ENCODE measurements around the gene MSL1. TPM values are rescaled to one million over a fixed set of nuclear protein-coding genes. Genes with fewer than 3 reads are reported as not detected.

The MSL1 gene
- total and polyA plus RNA-seq, 2 of the 13 experiments (the other 11 are each of a cell fraction or from before 2014, with no cell fraction given), result 63.8 to 88.5 TPM

GRCh38 chr17:40098846-40099618 is 22.7 kb upstream of the MSL1 start (continued):
- TF ChIP-seq AGO1 (IDR thresholded peaks at IDR 0.05; ENCODE audit: low read depth, low read length, poor library complexity, severe bottlenecking), result peak; percentile 83
- no peak for TF ChIP-seq ZNF10 (CRISPR knock-in tag; IDR thresholded peaks at IDR 0.05; ENCODE audit: borderline replicate concordance, low read depth)
- peak; percentile 92 for TF ChIP-seq TMF1 (CRISPR knock-in tag; IDR thresholded peaks at IDR 0.05; ENCODE audit: low read depth)
- peak; percentile 82; the same call in 1 of the 2 replicates for TF ChIP-seq HMG20B (CRISPR knock-in tag; conservative IDR thresholded peaks at IDR 0.05)
- TF ChIP-seq POLR2G (IDR thresholded peaks at IDR 0.05; ENCODE audit: low read depth, low read length), result peak; percentile 63; the same call in 1 of the 2 replicates
- TF ChIP-seq POLR2AphosphoS2 (IDR thresholded peaks at IDR 0.05; ENCODE audit: low read depth, low read length), result peak; percentile 80; the same call in 1 of the 2 replicates
- TF ChIP-seq NFKB2 (CRISPR knock-in tag; IDR thresholded peaks at IDR 0.05; ENCODE audit: borderline replicate concordance), result peak; percentile 99; the same call in 1 of the 2 replicates
- TF ChIP-seq TRIM24 (CRISPR knock-in tag; IDR thresholded peaks at IDR 0.05), result no peak
- no peak for TF ChIP-seq ZNF576 (CRISPR knock-in tag; IDR thresholded peaks at IDR 0.05)
- peak; percentile 38; the same call in 1 of the 2 replicates for TF ChIP-seq GABPA (IDR thresholded peaks at IDR 0.05; ENCODE audit: low read depth, low read length)
- peak; percentile 79 for TF ChIP-seq GABPA (CRISPR knock-in tag; IDR thresholded peaks at IDR 0.05; ENCODE audit: low read depth)
- peak; percentile 33; the same call in 1 of the 2 replicates for TF ChIP-seq HNF4G (IDR thresholded peaks at IDR 0.05; ENCODE audit: borderline replicate concordance, low read depth, low read length)
- peak; percentile 54; the same call in 1 of the 2 replicates for TF ChIP-seq HNF4G (CRISPR knock-in tag; IDR thresholded peaks at IDR 0.05; ENCODE audit: borderline replicate concordance, low read depth)
- no peak for TF ChIP-seq SMARCE1 (IDR thresholded peaks at IDR 0.05; ENCODE audit: borderline replicate concordance)
- TF ChIP-seq REL (CRISPR knock-in tag; conservative IDR thresholded peaks at IDR 0.05), result peak; percentile 93
- TF ChIP-seq RERE (CRISPR knock-in tag; IDR thresholded peaks at IDR 0.05; ENCODE audit: low read depth), result peak; percentile 91
- peak; percentile 94 for TF ChIP-seq ESRRA (CRISPR knock-in tag; IDR thresholded peaks at IDR 0.05; ENCODE audit: low read depth)
- TF ChIP-seq MATR3 (CRISPR knock-in tag; IDR thresholded peaks at IDR 0.05), result no peak
- peak; percentile 95 for TF ChIP-seq ZNF552 (CRISPR knock-in tag; IDR thresholded peaks at IDR 0.05; ENCODE audit: borderline replicate concordance)
- peak; percentile 93; the same call in 1 of the 2 replicates for TF ChIP-seq SMAD3 (CRISPR knock-in tag; IDR thresholded peaks at IDR 0.05)
- TF ChIP-seq MLXIP (CRISPR knock-in tag; IDR thresholded peaks at IDR 0.05; ENCODE audit: borderline replicate concordance), result 0 out of 2 replicates have a peak, but pooled peaks have one; percentile 64
- peak; percentile 72; the same call in 1 of the 2 replicates for TF ChIP-seq KDM6A (CRISPR knock-in tag; IDR thresholded peaks at IDR 0.05; ENCODE audit: low read depth)
